MCF 10A (cell line): ENCODE measurements around the gene ADGRE1. TPM values are rescaled to one million over a fixed set of nuclear protein-coding genes. Genes with fewer than 3 reads are reported as not detected.

Source experiments
- BruUV-seq: library from RNA; stranded (reverse); fragments of 400-500 nt; replicated peaks from 2 replicates; lab custom pipeline; 2021; lab: Mats Ljungman, UMichigan
- CTCF ChIA-PET: fragments of 300-600 bp; sonication (Branson Sonifier 250); formaldehyde crosslinking; extraction: SDS; loops from one replicate; lab custom pipeline; 2021; ENCODE audit warnings: antibody characterized with exemption, inconsistent platforms; lab: Yijun Ruan, JAX
- POLR2A ChIA-PET: fragments of 300-600, 350-650 bp; sonication (Branson Sonifier 250); formaldehyde crosslinking; extraction: SDS; loops from one replicate; lab custom pipeline; 2020; ENCODE audit warnings: antibody characterized with exemption, inconsistent platforms; lab: Yijun Ruan, JAX
- DNase-seq: peaks from one replicate; pipeline ENCODE4 v3.0.0-alpha.2; 2018; ENCODE audit not compliant: unreplicated experiment
- H3K27ac Mint-ChIP-seq: one replicate; pipeline ENCODE4 v1.8.0; 2022; ENCODE audit warnings: mild to moderate bottlenecking, low read depth, mixed read lengths; ENCODE audit not compliant: unreplicated experiment
- H3K27me3 Mint-ChIP-seq: one replicate; pipeline ENCODE4 v1.8.0; 2022; ENCODE audit warnings: mixed read lengths; ENCODE audit not compliant: insufficient read depth, unreplicated experiment
- H3K36me3 Mint-ChIP-seq: one replicate; pipeline ENCODE4 v1.8.0; 2022; ENCODE audit warnings: mild to moderate bottlenecking, moderate library complexity, mixed read lengths; ENCODE audit not compliant: insufficient read depth, unreplicated experiment
- H3K4me1 Mint-ChIP-seq: one replicate; pipeline ENCODE4 v1.8.0; 2022; ENCODE audit warnings: mixed read lengths; ENCODE audit not compliant: insufficient read depth, unreplicated experiment
- H3K4me3 Mint-ChIP-seq: one replicate; pipeline ENCODE4 v1.8.0; 2022; ENCODE audit warnings: mild to moderate bottlenecking, moderate library complexity, mixed read lengths; ENCODE audit not compliant: unreplicated experiment
- H3K9me3 Mint-ChIP-seq: one replicate; pipeline ENCODE4 v1.8.0; 2022; ENCODE audit warnings: mixed read lengths; ENCODE audit not compliant: unreplicated experiment
- intact Hi-C: fragments of 100-400 bp; cut with micrococcal nuclease; formaldehyde crosslinking; loops from 2 replicates; pipeline ENCODE4 v1.14.1; 2022
- total RNA-seq: library from RNA; stranded (reverse); gene quantifications from 2 replicates; pipeline ENCODE4 v1.2.3, GENCODE V29; 2022
- TF ChIP-seq, protein P1 (sequence below): fragments of 200-600 bp; IDR thresholded peaks from one replicate; pipeline ENCODE4 v1.8.0; 2022; ENCODE audit warnings: antibody characterized with exemption, mild to moderate bottlenecking; ENCODE audit not compliant: unreplicated experiment

ADGRE1 gene
- total RNA-seq, 1 experiment from 2014 or later: not detected

DNA sequence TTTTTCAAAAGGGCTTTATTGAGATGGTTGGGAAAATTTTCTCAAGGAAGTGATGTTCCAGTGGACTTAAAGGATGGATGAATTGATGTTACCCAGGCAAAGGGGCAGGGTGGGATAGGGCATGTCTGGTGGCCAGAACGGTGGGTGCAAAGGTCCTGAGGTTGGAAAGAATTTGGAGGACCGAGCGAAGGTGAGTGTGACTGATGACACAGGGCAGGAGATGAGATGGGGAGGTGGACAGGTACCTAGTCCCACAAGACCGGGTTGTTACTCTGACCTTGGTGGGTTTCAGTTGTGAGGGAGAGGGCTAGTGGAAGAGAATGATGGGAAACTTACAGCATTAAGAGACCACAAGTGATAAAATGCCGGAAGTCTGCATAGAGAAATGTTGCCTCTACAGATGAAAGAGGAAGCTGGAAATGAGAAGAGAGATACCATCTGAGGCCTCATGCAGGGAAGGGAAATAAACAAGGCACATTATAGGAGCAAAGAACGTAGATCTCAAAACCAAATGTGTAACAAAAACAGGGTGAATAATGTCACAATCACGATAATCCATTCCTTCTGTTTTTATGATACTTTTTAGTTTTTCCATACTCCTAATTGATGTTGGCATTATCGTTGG, 4.5 kb downstream of the ADGRE1 start:
- TF ChIP-seq, protein P1, sequence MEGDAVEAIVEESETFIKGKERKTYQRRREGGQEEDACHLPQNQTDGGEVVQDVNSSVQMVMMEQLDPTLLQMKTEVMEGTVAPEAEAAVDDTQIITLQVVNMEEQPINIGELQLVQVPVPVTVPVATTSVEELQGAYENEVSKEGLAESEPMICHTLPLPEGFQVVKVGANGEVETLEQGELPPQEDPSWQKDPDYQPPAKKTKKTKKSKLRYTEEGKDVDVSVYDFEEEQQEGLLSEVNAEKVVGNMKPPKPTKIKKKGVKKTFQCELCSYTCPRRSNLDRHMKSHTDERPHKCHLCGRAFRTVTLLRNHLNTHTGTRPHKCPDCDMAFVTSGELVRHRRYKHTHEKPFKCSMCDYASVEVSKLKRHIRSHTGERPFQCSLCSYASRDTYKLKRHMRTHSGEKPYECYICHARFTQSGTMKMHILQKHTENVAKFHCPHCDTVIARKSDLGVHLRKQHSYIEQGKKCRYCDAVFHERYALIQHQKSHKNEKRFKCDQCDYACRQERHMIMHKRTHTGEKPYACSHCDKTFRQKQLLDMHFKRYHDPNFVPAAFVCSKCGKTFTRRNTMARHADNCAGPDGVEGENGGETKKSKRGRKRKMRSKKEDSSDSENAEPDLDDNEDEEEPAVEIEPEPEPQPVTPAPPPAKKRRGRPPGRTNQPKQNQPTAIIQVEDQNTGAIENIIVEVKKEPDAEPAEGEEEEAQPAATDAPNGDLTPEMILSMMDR: no peak
- Mint-ChIP-seq H3K4me3 (no peak overlapping the region), H3K36me3 (no peaks in the 10 kb centered on the region), H3K27me3 (peaks cover 62% of the 10 kb centered on the region), H3K27ac (no peak overlapping the region), H3K9me3 (peaks cover 32% of the 10 kb centered on the region), H3K4me1 (no peaks in the 10 kb centered on the region)
- DNase-seq: no peak
- ChIA-PET POLR2A (no interaction called here), CTCF (no interaction called here)
- intact Hi-C loops: no loop called here
- no TSS peak for BruUV-seq

DNA sequence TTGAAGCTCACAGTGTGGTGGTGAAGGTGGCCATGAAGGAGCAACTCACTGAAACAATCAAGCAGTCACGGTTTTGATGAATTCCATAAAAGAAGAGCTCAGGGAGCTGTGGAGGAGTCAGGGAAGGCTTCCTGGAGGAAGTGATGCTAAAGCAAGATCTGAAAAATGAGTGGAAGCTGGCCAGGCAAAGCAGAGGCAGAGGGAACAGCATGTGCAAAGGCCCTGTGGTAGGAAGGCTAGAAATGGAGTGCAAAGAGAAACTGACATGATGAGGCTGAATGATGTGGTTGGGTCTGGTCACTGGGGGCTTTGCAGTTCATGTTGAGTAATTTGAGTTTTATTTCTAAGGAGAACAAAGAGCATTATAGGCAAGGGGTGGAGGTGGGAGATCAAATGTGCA, 6.9 kb downstream of the ADGRE1 start:
- Mint-ChIP-seq H3K36me3 (no peaks in the 10 kb centered on the region), H3K27me3 (peaks cover 43% of the 10 kb centered on the region), H3K4me3 (no peak overlapping the region), H3K4me1 (no peaks in the 10 kb centered on the region), H3K27ac (no peak overlapping the region), H3K9me3 (peaks cover 32% of the 10 kb centered on the region)
- TF ChIP-seq, protein P1: no peak
- no peak for DNase-seq
- POLR2A ChIA-PET: no interaction called here
- no TSS peak for BruUV-seq
- intact Hi-C loops: no loop called here
- CTCF ChIA-PET: interaction anchor here (0.7 kb wide), 1 partner anchor 98 kb away, joined by 5 read pairs; no protein-coding TSS in a partner anchor

DNA sequence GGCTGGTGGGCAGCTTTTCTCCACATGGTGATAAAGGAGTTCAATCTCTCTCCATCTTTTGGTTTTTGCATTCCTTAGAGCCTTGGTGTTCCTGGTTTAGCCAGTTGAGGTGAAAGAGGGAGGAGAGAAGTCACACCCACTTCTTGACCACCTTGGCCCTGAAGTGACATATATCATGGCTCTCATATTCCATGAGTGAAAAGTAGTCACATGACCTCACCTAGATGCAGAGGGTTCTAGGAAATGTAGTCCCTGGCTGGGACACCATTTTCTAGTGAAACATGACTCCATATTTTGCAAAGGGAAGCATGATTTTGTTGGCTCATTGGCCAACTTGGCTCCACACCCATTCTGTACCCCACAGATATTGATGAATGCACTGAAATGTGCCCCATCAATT, 16.1 kb downstream of the ADGRE1 start:
- TF ChIP-seq, protein P1: no peak
- DNase-seq: no peak
- Mint-ChIP-seq H3K27me3 (peaks cover 21% of the 10 kb centered on the region), H3K4me1 (no peaks in the 10 kb centered on the region), H3K36me3 (no peaks in the 10 kb centered on the region), H3K27ac (no peak overlapping the region), H3K4me3 (no peak overlapping the region), H3K9me3 (peaks cover 9% of the 10 kb centered on the region)
- no TSS peak for BruUV-seq
- CTCF ChIA-PET: no interaction called here
- intact Hi-C loops: no loop called here
- POLR2A ChIA-PET: no interaction called here

DNA sequence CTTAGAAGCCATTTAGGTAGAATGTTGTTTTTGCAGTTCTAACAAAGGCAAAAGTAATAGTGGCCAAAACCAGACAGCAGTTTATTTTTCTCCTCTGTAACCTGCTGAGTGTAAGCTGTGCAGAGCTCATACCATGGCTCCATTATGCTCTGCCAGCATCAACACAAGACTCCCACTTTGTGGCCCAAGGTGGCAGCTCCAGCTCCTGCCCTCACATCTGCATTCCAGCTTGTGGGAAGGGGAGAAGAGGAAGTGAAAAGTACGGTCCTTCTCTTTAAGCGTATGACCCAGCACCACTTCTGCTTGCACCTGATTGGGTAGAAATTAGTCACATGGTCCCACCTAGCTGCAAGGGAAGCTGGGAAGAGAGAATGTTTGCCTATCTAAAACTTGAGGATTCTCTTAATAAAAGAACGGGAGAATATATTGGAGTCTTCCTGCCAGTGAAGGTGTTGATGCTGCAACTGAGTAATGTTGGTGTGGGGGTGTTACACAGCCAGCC, 19.2 kb downstream of the ADGRE1 start:
- no peaks in the 10 kb centered on the region for H3K36me3 Mint-ChIP-seq
- peaks cover 3% of the 10 kb centered on the region for H3K9me3 Mint-ChIP-seq
- POLR2A ChIA-PET: no interaction called here
- CTCF ChIA-PET: no interaction called here
- H3K27ac Mint-ChIP-seq: no peak overlapping the region
- intact Hi-C loops: no loop called here
- TF ChIP-seq, protein P1: no peak
- H3K4me1 Mint-ChIP-seq: no peaks in the 10 kb centered on the region
- H3K27me3 Mint-ChIP-seq: peaks cover 21% of the 10 kb centered on the region
- DNase-seq: no peak
- BruUV-seq: no TSS peak
- H3K4me3 Mint-ChIP-seq: no peak overlapping the region
